A549 (cell line): ENCODE results near the gene IL2RA.

ENCODE experiments used
- CBX2 ChIP-seq: fragments of 200-600 bp; sonication (generic); IDR thresholded peaks from 2 replicates; pipeline ENCODE4 v1.6.1; 2016; ENCODE audit warnings: low read depth, mild to moderate bottlenecking, borderline replicate concordance
- CHD2 ChIP-seq: fragments of 150-350 bp; IDR thresholded peaks from 2 replicates; pipeline ENCODE4 v1.6.1; 2014; ENCODE audit warnings: low read length; ENCODE audit not compliant: partially characterized antibody
- CTCF ChIP-seq: fragments of >200 bp; sonication (Bioruptor Twin); formaldehyde crosslinking; IDR thresholded peaks from 3 replicates; pipeline ENCODE4 v1.5.1; 2016
- RAD21 ChIP-seq, 2 experiments: fragments of >200 bp in 1 of 2; sonication (Bioruptor Twin) in 1 of 2; formaldehyde crosslinking in 1 of 2; IDR thresholded peaks in 1 of 2; conservative IDR thresholded peaks in 1 of 2; 2 replicates in 1 of 2; 3 replicates in 1 of 2; pipeline ENCODE4 v1.6.1; 2012 to 2018; ENCODE audit warnings: inconsistent platforms in 1 of 2
- RFX5 ChIP-seq: fragments of 450-650 bp; IDR thresholded peaks from 2 replicates; pipeline ENCODE4 v1.7.1; 2014; ENCODE audit warnings: antibody characterized with exemption, mild to moderate bottlenecking, moderate library complexity
- USF2 ChIP-seq: fragments of 450-650 bp; IDR thresholded peaks from 2 replicates; pipeline ENCODE4 v1.6.1; 2014; ENCODE audit warnings: antibody characterized with exemption

GRCh38 chr10:5965266-5965665 lies 96.9 kb downstream of the IL2RA start:
- TF ChIP-seq USF2: no peak
- no peak for TF ChIP-seq CBX2
- no peak for TF ChIP-seq CTCF
- no peak for TF ChIP-seq RFX5
- no peak for TF ChIP-seq RAD21 (conservative IDR thresholded peaks at IDR 0.05 in 1 of 2, IDR thresholded peaks at IDR 0.05 in 1 of 2)
- no peak for TF ChIP-seq CHD2
